Measurements from ENCODE around the gene GNA15. TPM values are rescaled to one million over a fixed set of nuclear protein-coding genes. Genes with fewer than 3 reads are reported as not detected.
A peak's percentile ranks its signal among the peaks of the same experiment; 100 is the strongest.

Gene GNA15
- total RNA-seq, 1 experiment from 2014 or later, result 0.22 TPM

DNA sequence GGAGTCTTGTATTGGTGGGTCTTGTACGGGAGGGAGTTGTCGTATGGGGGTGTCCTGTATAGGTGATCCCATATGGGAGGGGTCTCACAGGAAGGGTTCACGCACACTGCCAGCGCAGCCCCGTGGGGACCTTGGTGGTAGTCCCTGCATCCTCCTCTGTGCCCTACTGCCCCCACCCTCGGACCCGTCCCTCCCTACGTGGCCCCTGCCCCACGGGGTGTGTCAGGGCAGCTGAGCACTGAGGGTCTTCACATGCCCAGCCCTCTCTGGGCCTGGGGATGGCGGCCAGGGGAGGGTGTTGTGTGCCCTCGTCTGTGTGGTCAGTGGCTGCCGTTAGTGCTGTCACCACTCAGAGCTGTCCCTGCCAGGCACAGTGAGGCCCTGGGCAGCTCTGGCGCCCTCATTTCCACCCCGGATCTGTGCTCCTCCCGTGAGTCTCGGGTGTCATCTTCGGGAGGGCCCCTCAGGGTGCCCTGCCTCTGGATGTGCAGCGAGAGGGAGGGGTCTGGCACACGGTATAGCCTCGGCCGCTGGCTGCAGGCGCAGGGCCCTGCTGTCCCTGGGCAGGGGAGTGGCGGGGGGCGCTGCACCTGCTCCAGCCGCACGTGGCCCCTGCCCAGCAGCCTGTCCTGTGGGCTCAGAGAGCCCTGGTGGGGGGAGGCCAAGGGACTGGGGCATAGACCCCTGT, 16.0 kb upstream of the GNA15 start:
- CTCF ChIA-PET, result interaction anchor here (1.0 to 1.4 kb wide), 2 partner anchors 11 to 169 kb away, joined by 5 read pairs; no protein-coding TSS in a partner anchor
- Mint-ChIP-seq H3K36me3 (no peaks in the 10 kb centered on the region), H3K4me3 (no peak overlapping the region), H3K27ac (no peak overlapping the region), H3K9me3 (no peaks in the 10 kb centered on the region), H3K27me3 (ENCODE audit: low read depth) (no peaks in the 10 kb centered on the region), H3K4me1 (no peaks in the 10 kb centered on the region)
- no peak for DNase-seq (ENCODE audit: low spot score)
- TF ChIP-seq ZNF671 (CRISPR knock-in tag; IDR thresholded peaks at IDR 0.05) (no peak), GRHL2 (CRISPR knock-in tag; IDR thresholded peaks at IDR 0.05; ENCODE audit: insufficient replicate concordance, severe bottlenecking) (no peak), ZNF263 (CRISPR knock-in tag; IDR thresholded peaks at IDR 0.05; ENCODE audit: low read depth) (no peak), FOXK1 (CRISPR knock-in tag; IDR thresholded peaks at IDR 0.05) (no peak), SP1 (CRISPR knock-in tag; conservative IDR thresholded peaks at IDR 0.05) (no peak), GABPB1 (CRISPR knock-in tag; IDR thresholded peaks at IDR 0.05) (no peak)
- TF ChIP-seq, protein P1, sequence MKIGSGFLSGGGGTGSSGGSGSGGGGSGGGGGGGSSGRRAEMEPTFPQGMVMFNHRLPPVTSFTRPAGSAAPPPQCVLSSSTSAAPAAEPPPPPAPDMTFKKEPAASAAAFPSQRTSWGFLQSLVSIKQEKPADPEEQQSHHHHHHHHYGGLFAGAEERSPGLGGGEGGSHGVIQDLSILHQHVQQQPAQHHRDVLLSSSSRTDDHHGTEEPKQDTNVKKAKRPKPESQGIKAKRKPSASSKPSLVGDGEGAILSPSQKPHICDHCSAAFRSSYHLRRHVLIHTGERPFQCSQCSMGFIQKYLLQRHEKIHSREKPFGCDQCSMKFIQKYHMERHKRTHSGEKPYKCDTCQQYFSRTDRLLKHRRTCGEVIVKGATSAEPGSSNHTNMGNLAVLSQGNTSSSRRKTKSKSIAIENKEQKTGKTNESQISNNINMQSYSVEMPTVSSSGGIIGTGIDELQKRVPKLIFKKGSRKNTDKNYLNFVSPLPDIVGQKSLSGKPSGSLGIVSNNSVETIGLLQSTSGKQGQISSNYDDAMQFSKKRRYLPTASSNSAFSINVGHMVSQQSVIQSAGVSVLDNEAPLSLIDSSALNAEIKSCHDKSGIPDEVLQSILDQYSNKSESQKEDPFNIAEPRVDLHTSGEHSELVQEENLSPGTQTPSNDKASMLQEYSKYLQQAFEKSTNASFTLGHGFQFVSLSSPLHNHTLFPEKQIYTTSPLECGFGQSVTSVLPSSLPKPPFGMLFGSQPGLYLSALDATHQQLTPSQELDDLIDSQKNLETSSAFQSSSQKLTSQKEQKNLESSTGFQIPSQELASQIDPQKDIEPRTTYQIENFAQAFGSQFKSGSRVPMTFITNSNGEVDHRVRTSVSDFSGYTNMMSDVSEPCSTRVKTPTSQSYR (CRISPR knock-in tag; IDR thresholded peaks at IDR 0.05), result no peak
- TF ChIP-seq, protein P2, sequence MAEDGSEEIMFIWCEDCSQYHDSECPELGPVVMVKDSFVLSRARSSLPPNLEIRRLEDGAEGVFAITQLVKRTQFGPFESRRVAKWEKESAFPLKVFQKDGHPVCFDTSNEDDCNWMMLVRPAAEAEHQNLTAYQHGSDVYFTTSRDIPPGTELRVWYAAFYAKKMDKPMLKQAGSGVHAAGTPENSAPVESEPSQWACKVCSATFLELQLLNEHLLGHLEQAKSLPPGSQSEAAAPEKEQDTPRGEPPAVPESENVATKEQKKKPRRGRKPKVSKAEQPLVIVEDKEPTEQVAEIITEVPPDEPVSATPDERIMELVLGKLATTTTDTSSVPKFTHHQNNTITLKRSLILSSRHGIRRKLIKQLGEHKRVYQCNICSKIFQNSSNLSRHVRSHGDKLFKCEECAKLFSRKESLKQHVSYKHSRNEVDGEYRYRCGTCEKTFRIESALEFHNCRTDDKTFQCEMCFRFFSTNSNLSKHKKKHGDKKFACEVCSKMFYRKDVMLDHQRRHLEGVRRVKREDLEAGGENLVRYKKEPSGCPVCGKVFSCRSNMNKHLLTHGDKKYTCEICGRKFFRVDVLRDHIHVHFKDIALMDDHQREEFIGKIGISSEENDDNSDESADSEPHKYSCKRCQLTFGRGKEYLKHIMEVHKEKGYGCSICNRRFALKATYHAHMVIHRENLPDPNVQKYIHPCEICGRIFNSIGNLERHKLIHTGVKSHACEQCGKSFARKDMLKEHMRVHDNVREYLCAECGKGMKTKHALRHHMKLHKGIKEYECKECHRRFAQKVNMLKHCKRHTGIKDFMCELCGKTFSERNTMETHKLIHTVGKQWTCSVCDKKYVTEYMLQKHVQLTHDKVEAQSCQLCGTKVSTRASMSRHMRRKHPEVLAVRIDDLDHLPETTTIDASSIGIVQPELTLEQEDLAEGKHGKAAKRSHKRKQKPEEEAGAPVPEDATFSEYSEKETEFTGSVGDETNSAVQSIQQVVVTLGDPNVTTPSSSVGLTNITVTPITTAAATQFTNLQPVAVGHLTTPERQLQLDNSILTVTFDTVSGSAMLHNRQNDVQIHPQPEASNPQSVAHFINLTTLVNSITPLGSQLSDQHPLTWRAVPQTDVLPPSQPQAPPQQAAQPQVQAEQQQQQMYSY (CRISPR knock-in tag; IDR thresholded peaks at IDR 0.05), result no peak
- TF ChIP-seq, protein P3, sequence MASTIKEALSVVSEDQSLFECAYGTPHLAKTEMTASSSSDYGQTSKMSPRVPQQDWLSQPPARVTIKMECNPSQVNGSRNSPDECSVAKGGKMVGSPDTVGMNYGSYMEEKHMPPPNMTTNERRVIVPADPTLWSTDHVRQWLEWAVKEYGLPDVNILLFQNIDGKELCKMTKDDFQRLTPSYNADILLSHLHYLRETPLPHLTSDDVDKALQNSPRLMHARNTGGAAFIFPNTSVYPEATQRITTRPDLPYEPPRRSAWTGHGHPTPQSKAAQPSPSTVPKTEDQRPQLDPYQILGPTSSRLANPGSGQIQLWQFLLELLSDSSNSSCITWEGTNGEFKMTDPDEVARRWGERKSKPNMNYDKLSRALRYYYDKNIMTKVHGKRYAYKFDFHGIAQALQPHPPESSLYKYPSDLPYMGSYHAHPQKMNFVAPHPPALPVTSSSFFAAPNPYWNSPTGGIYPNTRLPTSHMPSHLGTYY (CRISPR knock-in tag; IDR thresholded peaks at IDR 0.05), result no peak
- POLR2A ChIA-PET, result no interaction called here
- ATAC-seq, result no peak

DNA sequence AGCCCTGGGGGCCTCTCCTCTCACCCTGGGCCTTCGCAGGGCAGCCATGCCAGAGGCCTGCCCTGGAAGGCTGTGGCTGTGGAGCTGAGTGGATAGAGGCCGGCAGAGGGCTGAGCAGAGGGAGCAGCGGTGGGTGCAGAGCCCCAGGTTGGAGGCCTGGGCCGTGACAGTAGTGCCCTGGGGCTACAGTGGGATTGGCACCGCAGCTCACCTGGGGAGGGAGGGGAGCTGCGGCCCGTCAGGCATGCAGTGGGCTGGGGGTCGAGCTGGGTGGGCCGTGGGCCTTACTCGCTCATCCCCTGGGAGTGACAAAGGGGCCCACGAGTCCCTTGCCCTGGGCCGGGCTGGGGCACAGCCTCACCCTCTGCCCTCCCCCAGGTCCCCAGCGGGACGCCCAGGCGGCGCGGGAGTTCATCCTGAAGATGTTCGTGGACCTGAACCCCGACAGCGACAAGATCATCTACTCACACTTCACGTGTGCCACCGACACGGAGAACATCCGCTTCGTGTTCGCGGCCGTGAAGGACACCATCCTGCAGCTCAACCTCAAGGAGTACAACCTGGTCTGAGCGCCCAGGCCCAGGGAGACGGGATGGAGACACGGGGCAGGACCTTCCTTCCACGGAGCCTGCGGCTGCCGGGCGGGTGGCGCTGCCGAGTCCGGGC, 15.1 kb upstream of the GNA15 start:
- H3K27me3 Mint-ChIP-seq (ENCODE audit: low read depth), result no peaks in the 10 kb centered on the region
- CTCF ChIA-PET, result interaction anchor here (1.0 to 1.4 kb wide), 2 partner anchors 12 to 170 kb away, joined by 5 read pairs; no protein-coding TSS in a partner anchor
- H3K9me3 Mint-ChIP-seq, result no peaks in the 10 kb centered on the region
- H3K36me3 Mint-ChIP-seq, result no peaks in the 10 kb centered on the region
- POLR2A ChIA-PET, result no interaction called here
- H3K27ac Mint-ChIP-seq, result peak overlapping the region; percentile 70; the same call in 1 of the 2 replicates
- DNase-seq (ENCODE audit: low spot score) (no peak), ATAC-seq (no peak)
- H3K4me3 Mint-ChIP-seq, result no peak overlapping the region
- H3K4me1 Mint-ChIP-seq, result no peaks in the 10 kb centered on the region
- no peak for TF ChIP-seq ZNF219 (CRISPR knock-in tag; IDR thresholded peaks at IDR 0.05; ENCODE audit: borderline replicate concordance)
- no peak for TF ChIP-seq FOXK1 (CRISPR knock-in tag; IDR thresholded peaks at IDR 0.05)
- TF ChIP-seq, protein P4, sequence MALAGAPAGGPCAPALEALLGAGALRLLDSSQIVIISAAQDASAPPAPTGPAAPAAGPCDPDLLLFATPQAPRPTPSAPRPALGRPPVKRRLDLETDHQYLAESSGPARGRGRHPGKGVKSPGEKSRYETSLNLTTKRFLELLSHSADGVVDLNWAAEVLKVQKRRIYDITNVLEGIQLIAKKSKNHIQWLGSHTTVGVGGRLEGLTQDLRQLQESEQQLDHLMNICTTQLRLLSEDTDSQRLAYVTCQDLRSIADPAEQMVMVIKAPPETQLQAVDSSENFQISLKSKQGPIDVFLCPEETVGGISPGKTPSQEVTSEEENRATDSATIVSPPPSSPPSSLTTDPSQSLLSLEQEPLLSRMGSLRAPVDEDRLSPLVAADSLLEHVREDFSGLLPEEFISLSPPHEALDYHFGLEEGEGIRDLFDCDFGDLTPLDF (CRISPR knock-in tag; IDR thresholded peaks at IDR 0.05), result no peak
- TF ChIP-seq ELF4 (CRISPR knock-in tag; IDR thresholded peaks at IDR 0.05; ENCODE audit: low read depth), result no peak
- TF ChIP-seq JUN (CRISPR knock-in tag; IDR thresholded peaks at IDR 0.05), result no peak
- TF ChIP-seq MXD4 (CRISPR knock-in tag; IDR thresholded peaks at IDR 0.05; ENCODE audit: borderline replicate concordance), result no peak
- TF ChIP-seq, protein P5, sequence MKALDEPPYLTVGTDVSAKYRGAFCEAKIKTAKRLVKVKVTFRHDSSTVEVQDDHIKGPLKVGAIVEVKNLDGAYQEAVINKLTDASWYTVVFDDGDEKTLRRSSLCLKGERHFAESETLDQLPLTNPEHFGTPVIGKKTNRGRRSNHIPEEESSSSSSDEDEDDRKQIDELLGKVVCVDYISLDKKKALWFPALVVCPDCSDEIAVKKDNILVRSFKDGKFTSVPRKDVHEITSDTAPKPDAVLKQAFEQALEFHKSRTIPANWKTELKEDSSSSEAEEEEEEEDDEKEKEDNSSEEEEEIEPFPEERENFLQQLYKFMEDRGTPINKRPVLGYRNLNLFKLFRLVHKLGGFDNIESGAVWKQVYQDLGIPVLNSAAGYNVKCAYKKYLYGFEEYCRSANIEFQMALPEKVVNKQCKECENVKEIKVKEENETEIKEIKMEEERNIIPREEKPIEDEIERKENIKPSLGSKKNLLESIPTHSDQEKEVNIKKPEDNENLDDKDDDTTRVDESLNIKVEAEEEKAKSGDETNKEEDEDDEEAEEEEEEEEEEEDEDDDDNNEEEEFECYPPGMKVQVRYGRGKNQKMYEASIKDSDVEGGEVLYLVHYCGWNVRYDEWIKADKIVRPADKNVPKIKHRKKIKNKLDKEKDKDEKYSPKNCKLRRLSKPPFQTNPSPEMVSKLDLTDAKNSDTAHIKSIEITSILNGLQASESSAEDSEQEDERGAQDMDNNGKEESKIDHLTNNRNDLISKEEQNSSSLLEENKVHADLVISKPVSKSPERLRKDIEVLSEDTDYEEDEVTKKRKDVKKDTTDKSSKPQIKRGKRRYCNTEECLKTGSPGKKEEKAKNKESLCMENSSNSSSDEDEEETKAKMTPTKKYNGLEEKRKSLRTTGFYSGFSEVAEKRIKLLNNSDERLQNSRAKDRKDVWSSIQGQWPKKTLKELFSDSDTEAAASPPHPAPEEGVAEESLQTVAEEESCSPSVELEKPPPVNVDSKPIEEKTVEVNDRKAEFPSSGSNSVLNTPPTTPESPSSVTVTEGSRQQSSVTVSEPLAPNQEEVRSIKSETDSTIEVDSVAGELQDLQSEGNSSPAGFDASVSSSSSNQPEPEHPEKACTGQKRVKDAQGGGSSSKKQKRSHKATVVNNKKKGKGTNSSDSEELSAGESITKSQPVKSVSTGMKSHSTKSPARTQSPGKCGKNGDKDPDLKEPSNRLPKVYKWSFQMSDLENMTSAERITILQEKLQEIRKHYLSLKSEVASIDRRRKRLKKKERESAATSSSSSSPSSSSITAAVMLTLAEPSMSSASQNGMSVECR (CRISPR knock-in tag; IDR thresholded peaks at IDR 0.05; ENCODE audit: borderline replicate concordance), result no peak

Data from WTC11 (cell line).